Measurements from ENCODE around the gene LEMD1. TPM values are rescaled to one million over a fixed set of nuclear protein-coding genes. Genes with fewer than 3 reads are reported as not detected.

The LEMD1 gene
- total RNA-seq, 2 donors from 2014 or later, result 0.68 to 22.0 TPM

DNA sequence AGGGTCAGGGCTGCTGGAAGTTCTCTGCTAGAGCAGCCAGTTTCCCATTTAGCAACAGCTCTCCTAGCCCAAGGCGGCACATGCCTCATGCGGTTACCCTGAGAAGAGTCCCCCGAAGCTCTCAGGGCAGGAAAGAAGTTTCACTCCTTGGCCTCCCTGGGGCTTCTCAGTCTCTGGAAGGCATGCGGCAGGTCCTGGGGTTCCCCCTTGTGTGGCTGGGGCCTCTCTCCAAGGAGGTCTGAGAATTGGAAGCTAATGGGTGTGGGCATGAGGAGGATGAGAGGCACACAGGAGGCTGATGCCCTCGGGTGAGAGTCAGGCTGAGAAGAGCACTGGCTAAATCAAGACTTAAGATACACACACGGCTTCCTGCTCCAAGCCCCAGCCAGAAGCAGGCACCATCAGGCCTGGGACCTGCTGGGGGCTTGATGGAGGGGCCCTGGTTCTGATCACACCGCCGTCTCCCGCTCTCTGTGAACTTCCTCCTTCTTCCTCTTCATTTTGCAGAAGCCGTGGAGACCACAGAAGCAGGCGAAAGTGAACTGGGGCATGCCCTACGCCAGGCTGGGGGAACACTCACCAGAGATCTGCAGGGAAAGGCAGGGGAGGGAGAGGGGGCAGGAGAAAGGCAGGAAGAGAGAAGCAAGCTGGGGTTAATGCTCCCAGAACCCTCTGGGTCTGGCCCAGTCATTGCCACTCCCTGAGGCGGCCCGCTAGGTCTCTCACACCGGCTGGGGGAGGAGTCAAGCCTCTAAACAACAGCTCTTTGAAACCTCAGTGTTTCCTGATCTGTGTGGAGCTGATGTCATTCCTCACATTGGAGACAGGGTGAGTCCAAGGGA lies 18.8 kb upstream of the LEMD1 start:
- 62% methylated on average over 15 of the region's 15 CpGs for WGBS
- Histone ChIP-seq H3K27ac (no peak overlapping the region), H3K9me3 (no peaks in the 10 kb centered on the region), H3K4me1 (replicated peaks) (no peaks in the 10 kb centered on the region), H3K4me3 (no peak overlapping the region), H3K36me3 (no peaks in the 10 kb centered on the region), H3K27me3 (replicated peaks; ENCODE audit: insufficient read depth) (no peaks in the 10 kb centered on the region)
- intact Hi-C loops (cut with DNase I), result no loop called here
- DNase-seq (ENCODE audit: low spot score), result peak; percentile 56
- TF ChIP-seq CTCF (IDR thresholded peaks at IDR 0.05) (peak in 1 of 4 experiments; percentile 29), POLR2AphosphoS5 (IDR thresholded peaks at IDR 0.05) (no peak), POLR2A (IDR thresholded peaks at IDR 0.05) (no peak)

DNA sequence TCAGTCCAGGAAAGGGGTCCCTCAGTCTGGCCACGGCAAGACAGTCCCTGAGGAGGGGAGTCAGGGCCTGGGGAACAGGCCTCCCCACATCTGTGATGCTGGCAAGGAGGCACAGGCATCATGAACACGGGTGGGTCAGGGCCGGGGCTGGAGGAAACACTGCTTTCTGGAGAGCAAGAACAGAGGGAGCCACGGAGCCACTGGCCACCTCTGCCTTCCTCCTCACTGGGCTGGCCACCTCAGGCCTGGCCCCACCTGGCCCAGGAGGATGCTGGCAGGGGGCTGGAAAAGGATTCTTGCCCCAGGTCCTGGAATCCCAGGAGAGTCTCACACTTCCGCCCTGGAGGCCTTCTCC lies 18.2 kb upstream of the LEMD1 start:
- no peaks in the 10 kb centered on the region for H3K36me3 ChIP-seq
- H3K4me3 ChIP-seq, result no peak overlapping the region
- H3K27ac ChIP-seq, result no peak overlapping the region
- H3K27me3 ChIP-seq (replicated peaks; ENCODE audit: insufficient read depth), result no peaks in the 10 kb centered on the region
- intact Hi-C loops (cut with DNase I), result no loop called here
- WGBS, result 91% methylated on average over 5 of the region's 5 CpGs
- no peaks in the 10 kb centered on the region for H3K4me1 ChIP-seq (replicated peaks)
- DNase-seq (ENCODE audit: low spot score), result no peak
- TF ChIP-seq POLR2A (IDR thresholded peaks at IDR 0.05), result no peak
- no peaks in the 10 kb centered on the region for H3K9me3 ChIP-seq

GRCh38 chr1:205438213-205439158 lies 16.6 kb upstream of the LEMD1 start:
- intact Hi-C loops (cut with DNase I), result no loop called here
- peak; percentile 70 for DNase-seq (ENCODE audit: low spot score)
- Histone ChIP-seq H3K36me3 (no peaks in the 10 kb centered on the region), H3K4me1 (replicated peaks) (no peaks in the 10 kb centered on the region), H3K27me3 (replicated peaks; ENCODE audit: insufficient read depth) (no peaks in the 10 kb centered on the region), H3K4me3 (no peak overlapping the region), H3K9me3 (no peaks in the 10 kb centered on the region), H3K27ac (no peak overlapping the region)
- WGBS, result 45% methylated on average over 13 of the region's 13 CpGs
- TF ChIP-seq POLR2AphosphoS5 (IDR thresholded peaks at IDR 0.05) (no peak), CTCF (IDR thresholded peaks at IDR 0.05) (peak in 3 of 4 experiments; percentile 9 to 79 (median 36)), POLR2A (IDR thresholded peaks at IDR 0.05) (no peak)

DNA sequence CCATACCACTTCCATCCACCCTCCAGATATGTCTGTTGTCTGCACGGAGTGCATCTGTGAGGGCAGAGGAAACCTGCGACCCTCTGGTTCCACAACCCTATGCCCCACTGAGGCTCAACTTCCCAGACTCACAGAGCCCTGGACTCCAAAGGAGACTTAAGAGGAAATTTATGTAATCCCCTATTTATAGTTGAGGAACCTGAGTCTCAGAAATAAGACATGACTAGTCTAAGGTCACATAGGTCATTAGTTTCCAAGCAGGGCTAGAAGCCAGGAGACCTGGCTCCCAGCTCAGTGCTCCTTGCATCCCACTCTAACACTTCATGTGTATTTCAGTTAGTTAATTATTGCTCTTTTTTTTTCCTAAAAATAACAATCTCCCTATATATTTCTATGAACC lies 15.7 kb upstream of the LEMD1 start:
- Histone ChIP-seq H3K27ac (no peak overlapping the region), H3K27me3 (replicated peaks; ENCODE audit: insufficient read depth) (no peaks in the 10 kb centered on the region), H3K4me3 (no peak overlapping the region), H3K9me3 (no peaks in the 10 kb centered on the region), H3K4me1 (replicated peaks) (no peaks in the 10 kb centered on the region), H3K36me3 (no peaks in the 10 kb centered on the region)
- intact Hi-C loops (cut with DNase I), result no loop called here
- DNase-seq (ENCODE audit: low spot score), result no peak
- TF ChIP-seq CTCF (IDR thresholded peaks at IDR 0.05), result no peak
- 85% methylated on average over 2 of the region's 2 CpGs for WGBS

GRCh38 chr1:205436776-205437410 lies 15.0 kb upstream of the LEMD1 start:
- Histone ChIP-seq H3K4me1 (replicated peaks) (no peaks in the 10 kb centered on the region), H3K27ac (no peak overlapping the region), H3K4me3 (no peak overlapping the region), H3K9me3 (no peaks in the 10 kb centered on the region), H3K36me3 (no peaks in the 10 kb centered on the region), H3K27me3 (replicated peaks; ENCODE audit: insufficient read depth) (no peaks in the 10 kb centered on the region)
- WGBS, result 91% methylated on average over 5 of the region's 5 CpGs
- no peak for TF ChIP-seq POLR2A (IDR thresholded peaks at IDR 0.05)
- no peak for TF ChIP-seq POLR2AphosphoS5 (IDR thresholded peaks at IDR 0.05)
- no peak for TF ChIP-seq CTCF (IDR thresholded peaks at IDR 0.05)
- no peak for DNase-seq (ENCODE audit: low spot score)
- intact Hi-C loops (cut with DNase I), result no loop called here

Data from prostate gland (tissue), 2 donors.